Measurements from ENCODE around the gene ARHGAP19. TPM values are rescaled to one million over a fixed set of nuclear protein-coding genes. Genes with fewer than 3 reads are reported as not detected.

ARHGAP19 gene
- total and polyA plus RNA-seq, 2 of the 8 experiments (the other 6 are each of a cell fraction or from before 2014, with no cell fraction given) = 13.3 to 32.1 TPM

DNA sequence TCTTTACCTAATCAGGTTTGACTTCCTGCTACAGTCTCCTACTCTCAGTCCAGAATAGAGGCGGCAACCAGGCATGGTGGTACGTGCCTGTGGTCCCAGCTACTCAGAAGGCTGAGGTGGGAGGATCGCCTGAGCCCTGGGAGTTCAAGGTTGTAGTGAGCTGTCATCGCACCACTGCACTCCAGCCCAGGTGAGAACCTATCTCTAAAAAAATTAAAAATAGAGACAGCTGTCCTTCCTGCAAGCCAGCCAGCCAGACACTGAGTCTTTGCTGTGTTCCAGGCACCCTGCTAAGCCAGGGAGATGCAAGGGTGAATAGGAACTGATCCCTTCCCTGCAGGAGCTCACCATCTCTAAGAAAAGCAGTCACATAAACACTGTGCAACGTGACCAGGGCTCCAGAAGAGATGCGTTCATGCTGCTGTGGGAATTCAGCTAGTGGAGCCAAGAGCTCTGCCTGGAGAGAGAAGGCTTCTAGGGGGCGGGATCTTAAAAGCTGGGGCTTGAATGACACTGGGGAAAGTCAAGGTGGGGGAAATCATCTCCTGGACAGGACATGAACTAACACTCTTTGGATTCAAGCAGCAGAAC, 84.6 kb downstream of the ARHGAP19 start (continued):
- TF ChIP-seq TCF12 (IDR thresholded peaks at IDR 0.05; ENCODE audit: low read depth, low read length) = no peak
- no peak for TF ChIP-seq NANOG (IDR thresholded peaks at IDR 0.05; ENCODE audit: insufficient read depth, low read depth, low read length, poor library complexity, severe bottlenecking)
- TF ChIP-seq MAFK (IDR thresholded peaks at IDR 0.05; ENCODE audit: low read depth, low read length) = no peak
